Large intestine (tissue), 3 donors: ENCODE measurements around the gene MSI2. TPM values are rescaled to one million over a fixed set of nuclear protein-coding genes. Genes with fewer than 3 reads are reported as not detected.

Source experiments
- DNase-seq, 2 donors: peaks; one replicate each; pipeline versions ENCODE4 v3.0.0 to v3.0.0-alpha.2; 2013
- H3K27ac ChIP-seq: one replicate; pipeline ENCODE4 v1.5.1; 2013; ENCODE audit warnings: low read length
- H3K27me3 ChIP-seq: 2 replicates; pipeline ENCODE4 v1.6.1; 2013; ENCODE audit warnings: low read length; ENCODE audit not compliant: control insufficient read depth, insufficient read depth
- H3K36me3 ChIP-seq: 2 replicates; pipeline ENCODE4 v1.6.1; 2013; ENCODE audit warnings: low read length; ENCODE audit not compliant: control insufficient read depth, insufficient read depth
- H3K4me1 ChIP-seq: one replicate; pipeline ENCODE4 v1.6.1; 2013; ENCODE audit warnings: low read length; ENCODE audit not compliant: control insufficient read depth, insufficient read depth
- H3K4me3 ChIP-seq: one replicate; pipeline ENCODE4 v1.5.1; 2013; ENCODE audit warnings: low read length
- H3K9me3 ChIP-seq: one replicate; pipeline ENCODE4 v1.6.1; 2013; ENCODE audit warnings: mild to moderate bottlenecking, low read depth, low read length, moderate library complexity; ENCODE audit not compliant: control insufficient read depth
- WGBS: methylation state at CpG from one replicate; pipeline ENCODE4 v1.1.5; 2013; ENCODE audit warnings: low lambda C conversion rate; ENCODE audit not compliant: insufficient coverage; 5-methylcytosine and 5-hydroxymethylcytosine counted together
- polyA plus RNA-seq: library from polyadenylated mRNA; unstranded; fragments of 120-200 nt; gene quantifications from one replicate; pipeline ENCODE4 v1.2.1, GENCODE V29; 2013

Gene MSI2
- polyA plus RNA-seq, 1 donor: 46.1 TPM

GRCh38 chr17:57594767-57595166, 338.4 kb downstream of the MSI2 start:
- H3K27ac ChIP-seq: no peak overlapping the region
- peaks cover 3% of the 10 kb centered on the region for H3K9me3 ChIP-seq
- peaks cover 4% of the 10 kb centered on the region for H3K36me3 ChIP-seq
- WGBS: no CpG with 5 or more reads among the region's 5 CpGs
- DNase-seq: no peak
- no peaks in the 10 kb centered on the region for H3K27me3 ChIP-seq
- peaks cover 2% of the 10 kb centered on the region for H3K4me1 ChIP-seq
- H3K4me3 ChIP-seq: no peak overlapping the region

DNA sequence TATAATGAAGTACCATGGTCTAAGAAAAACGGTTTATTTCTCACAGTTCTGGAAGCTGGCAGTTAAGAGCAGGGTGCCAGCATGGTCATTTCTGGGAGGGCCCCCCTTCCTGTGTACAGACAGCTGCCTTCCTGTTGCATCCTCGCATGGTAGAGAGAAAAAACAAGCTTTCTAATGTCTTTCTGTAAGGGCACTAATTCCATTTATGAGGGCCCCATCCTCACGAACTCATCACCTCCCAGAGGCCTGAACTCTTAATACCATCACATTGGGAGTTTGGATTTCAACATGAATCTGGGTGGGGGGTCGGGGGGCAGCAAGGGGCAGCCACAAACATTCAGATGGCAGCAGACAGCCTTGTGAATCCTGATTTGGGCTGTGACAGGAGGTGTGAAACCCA, 339.1 kb downstream of the MSI2 start:
- WGBS: no CpG with 5 or more reads among the region's 4 CpGs
- Histone ChIP-seq H3K36me3 (peaks cover 5% of the 10 kb centered on the region), H3K9me3 (peaks cover 3% of the 10 kb centered on the region), H3K4me3 (no peak overlapping the region), H3K27ac (no peak overlapping the region), H3K27me3 (no peaks in the 10 kb centered on the region), H3K4me1 (peaks cover 2% of the 10 kb centered on the region)
- no peak for DNase-seq

DNA sequence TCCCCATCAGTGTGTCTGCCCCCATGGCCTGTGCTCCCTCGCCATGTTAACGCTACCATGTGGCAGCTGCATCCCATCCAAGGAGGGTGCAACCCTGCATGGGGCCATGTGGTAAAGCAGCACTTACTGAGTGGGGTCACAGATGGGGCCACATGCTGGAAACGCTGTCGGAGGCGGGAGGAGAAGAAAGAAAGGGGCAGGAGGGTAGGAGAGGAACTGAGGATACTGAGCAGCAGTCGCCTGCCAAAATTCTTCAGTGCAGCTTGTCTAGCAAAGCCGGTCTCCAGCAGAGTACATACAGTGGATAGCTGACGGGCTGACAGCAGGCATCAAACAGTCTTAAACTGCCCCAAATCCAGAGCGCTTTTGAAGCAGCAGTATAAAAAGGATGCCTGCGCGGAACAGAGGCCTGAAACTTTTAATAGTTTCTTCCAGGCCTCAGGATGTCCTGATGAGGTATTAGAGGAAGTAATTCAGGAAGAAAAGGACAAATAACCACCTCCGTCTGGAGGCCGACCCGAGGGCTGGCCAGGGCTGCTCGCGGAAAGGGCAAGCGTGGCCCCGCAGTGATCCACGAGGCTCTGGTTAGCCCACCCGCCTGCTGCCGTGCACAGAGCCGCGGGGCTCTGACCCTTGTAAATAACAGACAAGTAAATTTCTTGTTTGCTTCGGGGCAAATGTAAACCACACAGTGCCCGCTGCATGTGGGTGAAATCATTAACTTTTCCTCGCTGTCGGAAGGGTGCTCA, 339.8 kb downstream of the MSI2 start:
- no peak overlapping the region for H3K4me3 ChIP-seq
- H3K27ac ChIP-seq: no peak overlapping the region
- WGBS: no CpG with 5 or more reads among the region's 27 CpGs
- peaks cover 2% of the 10 kb centered on the region for H3K4me1 ChIP-seq
- H3K9me3 ChIP-seq: peaks cover 3% of the 10 kb centered on the region
- H3K36me3 ChIP-seq: peaks cover 9% of the 10 kb centered on the region
- DNase-seq: no peak
- no peaks in the 10 kb centered on the region for H3K27me3 ChIP-seq

- Histone ChIP-seq H3K9me3 (peaks cover 3% of the 10 kb centered on the region), H3K36me3 (peaks cover 16% of the 10 kb centered on the region), H3K27ac (no peak overlapping the region), H3K4me3 (no peak overlapping the region), H3K4me1 (peaks cover 2% of the 10 kb centered on the region), H3K27me3 (no peaks in the 10 kb centered on the region)
- DNase-seq: no peak
- no CpG with 5 or more reads among the region's 5 CpGs for WGBS
Observed at GRCh38 chr17:57597101-57597500, 340.8 kb downstream of the MSI2 start.

DNA sequence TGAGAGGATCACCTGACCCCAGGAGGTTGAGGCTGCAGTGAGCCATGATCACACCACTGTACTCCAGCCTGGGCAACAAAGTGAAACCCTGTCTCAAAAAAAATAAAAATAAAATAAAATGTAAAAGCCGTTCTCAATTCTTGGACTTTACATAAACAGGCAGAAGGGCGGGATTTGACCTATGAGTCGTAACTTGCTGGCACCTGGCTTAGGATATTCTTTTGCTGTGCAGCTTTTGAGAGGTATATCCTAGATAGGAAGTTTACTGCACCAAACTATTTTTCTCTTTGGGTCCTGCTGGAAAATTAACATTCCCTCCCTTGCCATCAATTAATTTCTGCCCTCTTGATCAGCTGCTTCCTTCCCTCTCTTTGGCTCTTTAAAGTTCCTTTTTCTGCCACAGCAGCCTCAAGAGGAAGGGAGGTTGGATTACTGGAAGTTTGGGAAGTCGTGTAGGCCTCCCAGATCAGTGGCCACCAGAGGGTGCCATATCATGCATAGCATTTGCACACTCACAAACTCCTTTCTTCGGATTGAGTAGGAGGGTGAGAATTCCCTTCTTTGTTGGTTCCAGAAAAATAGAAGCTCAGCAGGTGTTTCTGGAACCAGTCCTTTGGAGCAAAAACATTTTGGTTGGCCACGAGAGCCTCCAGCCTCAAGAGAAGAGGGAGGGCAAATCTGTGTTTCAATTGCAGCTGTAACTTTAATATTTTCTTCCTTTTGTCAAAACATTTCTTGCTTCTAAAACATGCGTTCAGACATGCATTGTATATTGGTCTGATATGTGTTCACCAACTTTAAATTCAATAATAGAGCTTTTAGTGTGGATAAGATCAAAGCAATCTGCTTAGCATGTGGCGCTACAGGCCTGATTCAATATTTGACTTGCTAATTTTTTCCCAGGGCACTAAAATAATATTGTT, 341.5 kb downstream of the MSI2 start:
- no peak overlapping the region for H3K4me3 ChIP-seq
- peaks cover 16% of the 10 kb centered on the region for H3K36me3 ChIP-seq
- peaks cover 3% of the 10 kb centered on the region for H3K9me3 ChIP-seq
- DNase-seq: peak; percentile 49 to 67
- 54% methylated on average over 3 of the region's 8 CpGs for WGBS
- H3K4me1 ChIP-seq: peaks cover 2% of the 10 kb centered on the region
- H3K27me3 ChIP-seq: no peaks in the 10 kb centered on the region
- no peak overlapping the region for H3K27ac ChIP-seq

DNA sequence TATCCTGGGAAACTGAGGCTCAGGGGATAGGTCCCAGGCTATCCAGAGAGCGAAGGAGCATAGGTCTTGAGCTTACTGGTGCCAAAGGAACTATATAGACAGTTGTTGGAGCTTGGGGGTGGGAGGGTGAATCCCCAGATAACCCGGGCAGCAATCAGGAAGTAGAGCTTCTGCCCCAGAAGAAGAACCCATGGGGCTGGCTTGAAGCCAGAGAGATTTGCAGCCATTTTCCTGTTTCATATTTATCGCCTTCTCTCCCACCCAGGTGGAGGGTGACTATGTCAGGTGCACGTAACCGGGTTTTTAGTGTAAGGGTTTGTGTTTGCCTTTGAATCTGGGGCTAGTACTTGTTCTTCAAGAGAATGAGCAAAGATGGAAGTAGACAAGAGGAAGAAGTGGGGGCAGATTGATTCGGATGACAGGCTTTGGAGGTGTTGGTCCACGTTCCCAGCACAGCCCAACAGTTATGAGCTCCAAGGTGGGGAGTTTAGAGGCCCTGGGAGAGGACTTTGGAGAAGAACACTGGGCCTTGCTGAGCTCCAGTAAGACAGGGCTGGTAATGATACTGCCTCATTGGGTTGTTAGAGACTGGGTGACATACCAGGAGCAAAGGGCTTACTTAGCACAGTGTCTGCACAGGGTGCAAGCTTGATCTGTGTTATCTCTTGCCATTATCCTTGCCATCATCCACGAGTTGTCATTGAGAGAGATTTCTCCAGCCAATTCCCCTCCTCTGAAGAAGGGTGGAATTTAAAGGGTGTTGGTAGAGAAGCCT, 343.1 kb downstream of the MSI2 start:
- DNase-seq: no peak
- WGBS: 97% methylated on average over 6 of the region's 8 CpGs
- H3K4me3 ChIP-seq: no peak overlapping the region
- H3K4me1 ChIP-seq: peaks cover 2% of the 10 kb centered on the region
- H3K27ac ChIP-seq: no peak overlapping the region
- no peaks in the 10 kb centered on the region for H3K27me3 ChIP-seq
- peaks cover 3% of the 10 kb centered on the region for H3K9me3 ChIP-seq
- H3K36me3 ChIP-seq: peaks cover 16% of the 10 kb centered on the region

- DNase-seq: no peak
Observed at GRCh38 chr17:57600074-57600473, 343.8 kb downstream of the MSI2 start.

DNA sequence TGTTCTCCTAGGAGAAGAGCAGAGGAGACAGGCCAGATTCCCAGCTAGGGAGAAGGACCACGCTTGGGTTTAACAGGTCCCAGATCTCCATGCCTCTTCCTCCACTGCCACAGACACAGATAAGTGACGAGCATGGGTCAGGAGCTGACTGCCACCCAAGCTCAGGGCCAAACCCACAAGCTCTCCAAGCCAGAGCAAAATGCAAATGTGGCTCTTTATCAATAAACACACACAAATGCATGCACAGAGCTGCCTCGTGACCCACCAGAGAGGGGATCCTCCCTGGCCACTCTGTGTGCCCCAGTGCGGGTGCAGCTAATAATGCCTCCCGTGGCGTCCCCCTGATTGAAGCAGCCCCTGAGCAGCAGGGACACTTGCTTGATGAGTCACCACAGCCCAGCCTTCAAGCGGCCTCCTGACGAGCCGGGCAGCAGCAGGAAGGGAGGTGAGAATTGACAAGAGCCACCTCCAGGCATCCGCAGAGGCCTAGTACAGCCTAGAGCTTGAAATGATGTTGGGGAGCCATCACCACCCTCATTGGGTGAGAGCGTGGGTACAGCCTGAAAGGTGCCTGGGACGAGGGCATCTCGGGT, 344.9 kb downstream of the MSI2 start:
- no peaks in the 10 kb centered on the region for H3K9me3 ChIP-seq
- H3K27me3 ChIP-seq: no peaks in the 10 kb centered on the region
- no peak for DNase-seq
- WGBS: no CpG with 5 or more reads among the region's 13 CpGs
- no peak overlapping the region for H3K4me3 ChIP-seq
- H3K27ac ChIP-seq: no peak overlapping the region
- peaks cover 16% of the 10 kb centered on the region for H3K36me3 ChIP-seq
- H3K4me1 ChIP-seq: peaks cover 16% of the 10 kb centered on the region

More at GRCh38 chr17:57600074-57600473, 343.8 kb downstream of the MSI2 start:
- H3K27ac ChIP-seq: no peak overlapping the region
- no peaks in the 10 kb centered on the region for H3K27me3 ChIP-seq
- peaks cover 16% of the 10 kb centered on the region for H3K36me3 ChIP-seq
- H3K4me1 ChIP-seq: peaks cover 4% of the 10 kb centered on the region
- H3K4me3 ChIP-seq: no peak overlapping the region
- no CpG with 5 or more reads among the region's 1 CpG for WGBS
- peaks cover 3% of the 10 kb centered on the region for H3K9me3 ChIP-seq

- no CpG with 5 or more reads among the region's 6 CpGs for WGBS
- H3K36me3 ChIP-seq: peaks cover 16% of the 10 kb centered on the region
- H3K27ac ChIP-seq: no peak overlapping the region
- H3K4me3 ChIP-seq: no peak overlapping the region
- H3K4me1 ChIP-seq: peaks cover 18% of the 10 kb centered on the region
- DNase-seq: no peak
- no peaks in the 10 kb centered on the region for H3K9me3 ChIP-seq
- no peaks in the 10 kb centered on the region for H3K27me3 ChIP-seq
Observed at GRCh38 chr17:57602896-57603295, 346.6 kb downstream of the MSI2 start.

DNA sequence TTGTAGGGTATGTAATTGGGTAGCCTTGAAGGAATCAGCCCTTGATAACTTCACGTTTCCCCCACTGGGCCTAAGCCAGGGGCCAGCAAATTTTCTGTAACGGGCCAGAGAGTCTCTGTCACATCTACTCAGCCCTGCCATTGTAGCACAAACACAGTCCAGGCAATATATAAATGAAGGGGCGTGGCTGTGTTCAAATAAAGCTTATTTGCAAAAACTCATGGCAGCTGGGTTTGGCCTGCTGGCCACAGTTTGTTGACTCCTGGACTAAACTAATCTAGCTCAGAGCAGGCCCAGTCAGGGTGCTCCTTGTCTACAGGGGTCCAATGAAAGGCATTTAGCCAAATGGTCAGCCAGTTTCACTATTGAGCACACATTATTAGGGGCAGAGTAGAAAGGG, 347.2 kb downstream of the MSI2 start:
- WGBS: no CpG with 5 or more reads among the region's 3 CpGs
- Histone ChIP-seq H3K4me1 (peaks cover 25% of the 10 kb centered on the region), H3K36me3 (peaks cover 16% of the 10 kb centered on the region), H3K27me3 (no peaks in the 10 kb centered on the region), H3K9me3 (no peaks in the 10 kb centered on the region), H3K4me3 (no peak overlapping the region), H3K27ac (no peak overlapping the region)
- DNase-seq: no peak
